Transverse colon (tissue), 4 donors: Measurements from ENCODE around the gene FOXK2. TPM values are rescaled to one million over a fixed set of nuclear protein-coding genes. Genes with fewer than 3 reads are reported as not detected.

Experiments
- DNase-seq: peaks from one replicate; pipeline ENCODE4 v3.0.0-alpha.2; 2019
- H3K27ac ChIP-seq, 4 donors: fragments of 200-600 bp; sonication (generic); 2 replicates each; pipeline ENCODE4 v1.5.1; 2016 to 2018; ENCODE audit warnings: inconsistent platforms in 4 of 4
- H3K27me3 ChIP-seq: fragments of 200-600 bp; sonication (generic); 2 replicates; pipeline ENCODE4 v1.5.1; 2017; ENCODE audit warnings: inconsistent platforms
- H3K36me3 ChIP-seq, 4 donors: fragments of 200-600 bp; sonication (generic); 2 replicates each; pipeline ENCODE4 v1.5.1; 2017 to 2019; ENCODE audit warnings: inconsistent platforms in 4 of 4
- H3K4me1 ChIP-seq, 4 donors: fragments of 200-600 bp; sonication (generic); 2 replicates each; pipeline ENCODE4 v1.5.1; 2017 to 2020; ENCODE audit warnings: inconsistent platforms in 4 of 4
- H3K4me3 ChIP-seq, 4 donors: fragments of 200-600 bp; sonication (generic); 1 replicate in 1 of 4; 2 replicates in 3 of 4; pipeline versions ENCODE4 v1.5.1 to v1.6.1; 2017 to 2019; ENCODE audit warnings: inconsistent platforms in 4 of 4
- H3K9me3 ChIP-seq, 2 donors: fragments of 200-600 bp; sonication (generic); 2 replicates each; pipeline ENCODE4 v1.5.1; 2017 to 2019; ENCODE audit warnings: inconsistent platforms in 2 of 2
- EP300 ChIP-seq: sonication (generic); formaldehyde crosslinking; IDR thresholded peaks from one replicate; pipeline ENCODE4 v1.6.1; 2017; ENCODE audit warnings: antibody characterized with exemption, low read depth
- POLR2A ChIP-seq: fragments of 450-650 bp; IDR thresholded peaks from one replicate; pipeline ENCODE4 v1.6.1; 2016; ENCODE audit warnings: antibody characterized with exemption, mild to moderate bottlenecking, moderate library complexity
- POLR2AphosphoS5 ChIP-seq, 3 donors: sonication (generic); formaldehyde crosslinking; IDR thresholded peaks; one replicate each; pipeline ENCODE4 v1.6.1; 2016; ENCODE audit warnings: antibody characterized with exemption in 3 of 3
- WGBS, 2 donors: methylation state at CpG; one replicate each; pipeline ENCODE4 v1.1.5; 2018; ENCODE audit warnings: low coverage in 1 of 2; 5-methylcytosine and 5-hydroxymethylcytosine counted together
- in situ Hi-C, 4 donors: fragments of 200-750 bp; cut with MboI; loops; one replicate each; pipeline versions ENCODE4 v1.15.0 to v1.15.1; 2017; ENCODE audit warnings: low sequenced_read_pairs in 3 of 4, low pct_ligation_motif_present in 1 of 4, low pct_unique_long_range_greater_than_20kb in 1 of 4
- intact Hi-C: fragments of 100-400 bp; cut with DNase I; formaldehyde crosslinking; loops from one replicate; pipeline ENCODE4 v1.15.1; 2023; ENCODE audit warnings: low total_unique reads
- total RNA-seq, 4 donors: library from RNA; depleted of rRNA; stranded (reverse); fragments of >200 nt; gene quantifications; one replicate each; pipeline ENCODE4 v1.1.0, GENCODE V29; 2016
- TF ChIP-seq, protein P1 (sequence below), 5 experiments: fragments of 200-600 bp in 3 of 5; fragments of 450-650 bp in 2 of 5; sonication (generic) in 3 of 5; IDR thresholded peaks; 1 replicate in 2 of 5; 2 replicates in 3 of 5; pipeline ENCODE4 v1.5.1; 2016 to 2017; ENCODE audit warnings: antibody characterized with exemption in 5 of 5, inconsistent platforms in 3 of 5, mild to moderate bottlenecking in 2 of 5, moderate library complexity in 1 of 5

FOXK2 gene
- total RNA-seq, 4 donors from 2014 or later, result 41.2 to 216 (median 106) TPM

DNA sequence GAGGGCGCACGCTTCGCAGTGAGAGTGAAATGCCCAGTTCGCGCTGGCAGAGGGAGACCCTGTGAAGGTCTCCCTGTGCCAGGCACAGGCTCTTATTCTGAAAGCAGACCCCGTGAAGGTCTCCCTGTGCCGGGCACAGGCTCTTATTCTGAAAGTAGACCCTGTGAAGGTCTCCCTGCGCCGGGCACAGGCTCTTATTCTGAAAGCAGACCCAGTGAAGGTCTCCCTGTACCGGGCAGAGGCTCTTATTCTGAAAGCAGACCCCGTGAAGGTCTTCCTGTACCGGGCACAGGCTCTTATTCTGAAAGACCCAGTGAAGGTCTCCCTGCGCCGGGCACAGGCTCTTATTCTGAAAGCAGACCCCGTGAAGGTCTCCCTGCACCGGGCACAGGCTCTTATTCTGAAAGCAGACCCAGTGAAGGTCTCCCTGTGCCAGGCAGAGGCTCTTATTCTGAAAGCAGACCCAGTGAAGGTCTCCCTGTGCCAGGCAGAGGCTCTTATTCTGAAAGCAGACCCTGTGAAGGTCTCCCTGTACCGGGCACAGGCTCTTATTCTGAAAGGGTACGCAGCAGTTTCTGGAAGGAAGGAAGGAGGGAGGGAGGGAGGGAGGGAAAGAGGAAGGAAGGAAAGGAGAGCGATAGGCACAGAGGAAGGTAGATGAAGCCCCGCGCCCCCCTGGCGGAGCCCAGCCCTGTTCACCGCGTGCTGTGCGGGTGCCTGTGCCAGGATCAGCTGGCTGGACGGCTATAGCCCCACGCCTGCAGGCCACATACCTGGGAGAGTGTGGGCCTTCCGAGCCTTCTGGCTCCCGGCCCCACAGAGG, 73.4 kb downstream of the FOXK2 start:
- peak overlapping the region; percentile 45 to 61 (median 54) for H3K4me3 ChIP-seq
- in situ Hi-C loops (no loop called here), intact Hi-C loops (no loop called here)
- TF ChIP-seq POLR2A (peak; percentile 36), POLR2AphosphoS5 (IDR thresholded peaks at IDR 0.05) (no peak)
- peak overlapping the region; percentile 91 to 98 (median 94) for H3K27ac ChIP-seq
- H3K36me3 ChIP-seq, result peaks cover 0 to under 1% (median 0%) of the 10 kb centered on the region in 4 donors
- H3K4me1 ChIP-seq, result peaks cover 18 to 63% (median 53%) of the 10 kb centered on the region in 4 donors
- WGBS, 2 donors, result 15 to 30% methylated on average over 4 to 28 of the region's 29 CpGs
- H3K27me3 ChIP-seq, result no peaks in the 10 kb centered on the region
- DNase-seq, result peak; percentile 76
- no peaks in the 10 kb centered on the region for H3K9me3 ChIP-seq

DNA sequence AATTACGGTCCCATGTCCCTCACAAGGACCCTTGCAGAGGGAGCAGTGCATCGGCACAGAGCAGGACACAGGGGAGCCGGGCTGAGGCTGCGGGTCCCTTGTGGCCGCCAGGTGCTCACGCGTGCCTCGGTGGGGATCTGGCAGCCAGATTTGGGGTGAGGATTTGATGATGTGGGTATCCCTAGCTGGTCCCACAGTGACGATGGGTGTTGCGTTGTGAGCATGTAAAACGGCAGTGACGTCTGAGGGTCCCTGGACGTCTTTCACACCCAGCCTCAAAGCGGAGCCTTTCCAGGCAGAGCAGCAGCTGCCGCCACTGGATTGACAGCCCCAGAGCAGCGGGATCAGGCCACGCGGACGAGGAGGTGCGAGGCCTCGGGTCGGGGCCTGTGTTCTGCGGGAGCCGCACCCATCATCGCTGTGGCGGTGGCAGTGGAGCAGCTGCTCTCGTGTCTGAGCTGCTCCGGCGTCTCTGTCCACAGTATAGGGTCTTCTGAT, 74.1 kb downstream of the FOXK2 start:
- in situ Hi-C loops, result no loop called here
- TF ChIP-seq POLR2AphosphoS5 (IDR thresholded peaks at IDR 0.05) (no peak), POLR2A (no peak), EP300 (no peak)
- TF ChIP-seq, protein P1, sequence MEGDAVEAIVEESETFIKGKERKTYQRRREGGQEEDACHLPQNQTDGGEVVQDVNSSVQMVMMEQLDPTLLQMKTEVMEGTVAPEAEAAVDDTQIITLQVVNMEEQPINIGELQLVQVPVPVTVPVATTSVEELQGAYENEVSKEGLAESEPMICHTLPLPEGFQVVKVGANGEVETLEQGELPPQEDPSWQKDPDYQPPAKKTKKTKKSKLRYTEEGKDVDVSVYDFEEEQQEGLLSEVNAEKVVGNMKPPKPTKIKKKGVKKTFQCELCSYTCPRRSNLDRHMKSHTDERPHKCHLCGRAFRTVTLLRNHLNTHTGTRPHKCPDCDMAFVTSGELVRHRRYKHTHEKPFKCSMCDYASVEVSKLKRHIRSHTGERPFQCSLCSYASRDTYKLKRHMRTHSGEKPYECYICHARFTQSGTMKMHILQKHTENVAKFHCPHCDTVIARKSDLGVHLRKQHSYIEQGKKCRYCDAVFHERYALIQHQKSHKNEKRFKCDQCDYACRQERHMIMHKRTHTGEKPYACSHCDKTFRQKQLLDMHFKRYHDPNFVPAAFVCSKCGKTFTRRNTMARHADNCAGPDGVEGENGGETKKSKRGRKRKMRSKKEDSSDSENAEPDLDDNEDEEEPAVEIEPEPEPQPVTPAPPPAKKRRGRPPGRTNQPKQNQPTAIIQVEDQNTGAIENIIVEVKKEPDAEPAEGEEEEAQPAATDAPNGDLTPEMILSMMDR (IDR thresholded peaks at IDR 0.05), result no peak
- Histone ChIP-seq H3K9me3 (no peaks in the 10 kb centered on the region), H3K27ac (peak overlapping the region; percentile 91 to 98 (median 94)), H3K4me1 (peaks cover 18 to 63% (median 50%) of the 10 kb centered on the region in 4 donors), H3K27me3 (no peaks in the 10 kb centered on the region), H3K36me3 (no peaks in the 10 kb centered on the region), H3K4me3 (peak overlapping the region; percentile 45 to 61 (median 54))
- WGBS, 2 donors, result 54% methylated on average over 24 of the region's 29 CpGs; no CpG with 5 or more reads in 1 of the 2 donors
- intact Hi-C loops, result no loop called here
- DNase-seq, result peak; percentile 23

DNA sequence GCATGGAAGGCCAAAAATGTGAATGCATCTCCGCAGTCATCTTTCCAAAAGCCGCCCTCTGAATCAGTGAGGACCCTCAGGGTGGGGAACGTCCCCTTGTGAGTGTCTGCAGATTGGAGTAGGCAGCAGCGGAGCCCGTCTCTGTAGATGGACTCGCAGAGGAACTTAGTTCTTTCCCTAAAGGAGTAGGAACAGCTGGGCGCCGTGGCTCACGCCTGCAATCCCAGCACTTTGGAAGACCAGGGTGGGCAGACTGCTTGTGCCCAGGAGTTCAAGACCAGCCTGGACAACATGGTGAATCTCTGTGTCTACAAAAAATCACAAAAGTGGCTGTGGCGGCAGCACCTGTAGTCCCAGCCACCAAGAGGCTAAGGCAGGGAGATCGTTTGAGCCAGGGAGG, 75.0 kb downstream of the FOXK2 start:
- Histone ChIP-seq H3K27me3 (no peaks in the 10 kb centered on the region), H3K4me3 (no peak overlapping the region), H3K36me3 (no peaks in the 10 kb centered on the region), H3K4me1 (peaks cover 18 to 57% (median 46%) of the 10 kb centered on the region in 4 donors), H3K9me3 (no peaks in the 10 kb centered on the region), H3K27ac (peak overlapping the region in 2 of 4 donors; percentile 86 to 91)
- WGBS, 2 donors, result 89 to 97% methylated on average over 7 to 11 of the region's 11 CpGs
- intact Hi-C loops (no loop called here), in situ Hi-C loops (no loop called here)
- TF ChIP-seq, protein P1 (IDR thresholded peaks at IDR 0.05), result no peak
- TF ChIP-seq EP300, result no peak
- no peak for DNase-seq

DNA sequence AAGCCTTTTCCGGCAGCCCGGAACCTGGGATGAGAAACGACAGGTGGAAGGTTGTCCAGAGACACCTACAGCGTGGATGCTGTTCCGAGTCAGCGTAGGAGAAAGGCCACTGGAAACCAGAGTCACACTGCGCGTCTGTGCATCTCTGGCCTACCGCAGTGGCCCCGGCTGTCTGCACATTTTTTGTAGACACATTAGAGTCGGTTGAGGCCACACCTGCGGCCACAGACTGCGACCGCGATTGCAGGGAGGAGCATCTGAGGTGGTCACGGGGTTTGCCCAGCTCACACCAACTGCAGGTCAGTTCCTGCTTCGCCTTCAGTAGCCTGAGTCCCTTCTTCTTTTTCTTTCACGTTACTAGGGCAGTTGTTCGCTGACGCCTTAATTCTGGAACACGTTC, 76.4 kb downstream of the FOXK2 start:
- 85% methylated on average over 21 of the region's 21 CpGs; no CpG with 5 or more reads in 1 of the 2 donors for WGBS, 2 donors
- TF ChIP-seq POLR2A, result peak; percentile 76
- TF ChIP-seq, protein P1 (IDR thresholded peaks at IDR 0.05), result no peak
- peak in 1 of 3 donors; percentile 77 for TF ChIP-seq POLR2AphosphoS5 (IDR thresholded peaks at IDR 0.05)
- no peak for TF ChIP-seq EP300
- Histone ChIP-seq H3K27me3 (no peaks in the 10 kb centered on the region), H3K9me3 (no peaks in the 10 kb centered on the region), H3K4me3 (peak overlapping the region in 1 of 4 donors; percentile 16), H3K36me3 (no peaks in the 10 kb centered on the region), H3K27ac (peak overlapping the region; percentile 5 to 87 (median 80)), H3K4me1 (peaks cover 18 to 57% (median 46%) of the 10 kb centered on the region in 4 donors)
- in situ Hi-C loops, result no loop called here
- DNase-seq, result peak; percentile 58
- intact Hi-C loops, result no loop called here
